NB4 (cell line): ENCODE measurements around the gene COL23A1.

Experiments used
- DNase-seq: peaks from one replicate; pipeline ENCODE4 v3.0.0; 2010; ENCODE audit warnings: low read depth
- H3K4me3 ChIP-seq: one replicate; pipeline ENCODE4 v1.5.1; 2011; ENCODE audit warnings: mild to moderate bottlenecking, low read depth, low read length, moderate library complexity
- CTCF ChIP-seq: IDR thresholded peaks from one replicate; pipeline ENCODE4 v1.5.1; 2012; ENCODE audit warnings: low read depth, low read length
- MAX ChIP-seq: IDR thresholded peaks from 2 replicates; pipeline ENCODE4 v1.6.1; 2011; ENCODE audit warnings: low read depth, low read length
- MYC ChIP-seq: IDR thresholded peaks from 2 replicates; pipeline ENCODE4 v1.6.1; 2011; ENCODE audit warnings: low read depth, low read length
- POLR2A ChIP-seq: IDR thresholded peaks from 2 replicates; pipeline ENCODE4 v1.6.1; 2011; ENCODE audit warnings: mild to moderate bottlenecking; ENCODE audit not compliant: insufficient read length; ENCODE audit errors: extremely low read depth

The COL23A1 gene

GRCh38 chr5:178464431-178465048 lies 125.7 kb downstream of the COL23A1 start:
- no peak overlapping the region for H3K4me3 ChIP-seq
- no peak for DNase-seq
- TF ChIP-seq MYC (no peak), CTCF (no peak), MAX (no peak), POLR2A (no peak)

- H3K4me3 ChIP-seq: no peak overlapping the region
- no peak for DNase-seq
Observed at GRCh38 chr5:178463321-178464155, 126.7 kb downstream of the COL23A1 start.

GRCh38 chr5:178462816-178463215 lies 127.4 kb downstream of the COL23A1 start:
- no peak overlapping the region for H3K4me3 ChIP-seq
- no peak for DNase-seq
- TF ChIP-seq POLR2A (no peak), CTCF (no peak), MAX (no peak), MYC (no peak)

More at GRCh38 chr5:178463321-178464155, 126.7 kb downstream of the COL23A1 start:
- TF ChIP-seq MAX (no peak), CTCF (no peak), POLR2A (no peak), MYC (no peak)

- DNase-seq: no peak
- H3K4me3 ChIP-seq: no peak overlapping the region
- no peak for TF ChIP-seq MAX
- no peak for TF ChIP-seq CTCF
- no peak for TF ChIP-seq POLR2A
Observed at GRCh38 chr5:178462076-178462475, 128.1 kb downstream of the COL23A1 start.

- no peak for TF ChIP-seq MAX
- TF ChIP-seq CTCF: peak; percentile 74
- TF ChIP-seq MYC: no peak
- TF ChIP-seq POLR2A: no peak
- peak; percentile 72 for DNase-seq
Observed at GRCh38 chr5:178461004-178461730, 129.0 kb downstream of the COL23A1 start.

More at GRCh38 chr5:178461004-178461730, 129.0 kb downstream of the COL23A1 start:
- H3K4me3 ChIP-seq: no peak overlapping the region
